GM21447 (cell line): ENCODE results near the gene GLI3.

ENCODE experiments used
- ATAC-seq: cut with Tn5 transposase; IDR thresholded peaks from one replicate; pipeline ENCODE4 v1.9.1; 2021; ENCODE audit not compliant: unreplicated experiment

The GLI3 gene

DNA sequence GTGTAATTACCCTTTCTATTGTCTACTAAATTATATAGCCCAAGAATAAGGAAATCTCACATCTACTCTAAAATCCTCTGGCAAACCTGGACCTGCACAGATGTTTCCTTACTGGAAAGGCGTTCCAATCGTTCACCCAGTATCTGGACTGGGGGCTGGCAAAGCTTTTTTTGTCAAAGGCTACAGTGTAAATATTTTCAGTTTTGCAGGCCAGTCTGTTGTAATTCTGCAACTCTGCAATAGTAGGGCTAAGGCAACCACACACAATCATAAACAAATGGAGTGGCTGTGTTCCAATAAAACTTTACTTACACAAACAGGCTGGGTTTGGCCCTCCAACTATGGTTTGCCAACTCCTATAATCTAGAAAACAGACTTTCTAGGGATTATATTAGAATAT lies 56.2 kb downstream of the GLI3 start:
- no peak for ATAC-seq

DNA sequence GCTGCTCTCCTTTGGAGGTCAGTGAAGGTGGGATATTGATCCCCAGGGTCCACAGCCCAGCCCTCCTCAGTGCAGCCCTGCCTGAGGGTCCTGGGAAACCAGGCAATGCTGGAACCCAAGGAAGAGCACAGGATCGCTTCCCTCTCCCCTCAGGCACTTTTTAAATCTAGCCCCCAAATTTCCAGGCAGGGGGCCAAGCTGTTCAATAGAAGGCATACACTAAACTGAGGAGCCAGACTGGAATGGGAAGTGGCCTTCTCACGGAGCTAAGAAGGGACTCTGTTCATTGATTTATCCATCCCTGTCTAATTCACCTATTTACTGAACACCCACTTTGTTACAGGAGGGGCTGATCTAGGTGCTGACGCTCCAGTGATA lies 60.3 kb downstream of the GLI3 start:
- no peak for ATAC-seq

DNA sequence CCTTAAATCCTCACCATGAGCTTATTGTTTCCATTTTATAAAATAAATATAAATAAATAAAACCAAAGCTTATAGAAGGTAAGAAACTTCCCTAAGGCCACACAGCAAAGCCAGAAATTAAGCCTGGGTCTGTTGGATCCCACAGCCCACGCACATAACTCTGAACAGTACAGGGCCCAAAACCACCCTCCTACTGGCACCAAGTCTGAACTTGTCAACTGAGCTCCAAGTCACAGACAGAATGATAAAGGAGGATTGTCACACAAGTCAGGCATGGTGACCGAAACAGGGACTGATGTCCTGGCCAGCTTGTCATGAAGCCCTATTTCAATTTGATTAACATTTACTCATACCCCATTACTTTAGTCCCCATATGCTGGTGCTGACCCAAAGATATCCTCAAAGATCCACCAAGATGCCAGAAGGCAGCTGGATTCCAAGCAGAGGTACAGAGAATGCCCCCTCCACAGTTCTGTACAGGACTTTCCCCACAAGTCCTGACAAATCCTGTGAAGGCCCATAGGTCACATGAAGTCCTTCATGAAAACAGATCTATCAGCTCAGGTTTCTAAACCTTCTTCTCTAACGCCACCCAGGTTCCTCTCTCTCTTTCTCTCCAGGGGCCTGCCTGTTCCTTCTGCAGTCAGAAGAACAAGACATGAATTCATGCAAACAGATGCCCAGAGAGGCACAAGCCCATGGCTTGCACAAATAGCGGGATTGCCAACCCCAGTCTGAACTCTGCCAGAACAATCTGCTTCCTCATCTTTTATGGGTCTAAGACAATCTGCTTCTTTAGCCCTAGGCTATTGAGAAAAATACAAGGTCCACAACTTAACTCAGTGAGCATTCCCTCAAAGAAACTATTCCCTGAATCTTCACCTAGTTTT lies 60.9 kb downstream of the GLI3 start:
- no peak for ATAC-seq

DNA sequence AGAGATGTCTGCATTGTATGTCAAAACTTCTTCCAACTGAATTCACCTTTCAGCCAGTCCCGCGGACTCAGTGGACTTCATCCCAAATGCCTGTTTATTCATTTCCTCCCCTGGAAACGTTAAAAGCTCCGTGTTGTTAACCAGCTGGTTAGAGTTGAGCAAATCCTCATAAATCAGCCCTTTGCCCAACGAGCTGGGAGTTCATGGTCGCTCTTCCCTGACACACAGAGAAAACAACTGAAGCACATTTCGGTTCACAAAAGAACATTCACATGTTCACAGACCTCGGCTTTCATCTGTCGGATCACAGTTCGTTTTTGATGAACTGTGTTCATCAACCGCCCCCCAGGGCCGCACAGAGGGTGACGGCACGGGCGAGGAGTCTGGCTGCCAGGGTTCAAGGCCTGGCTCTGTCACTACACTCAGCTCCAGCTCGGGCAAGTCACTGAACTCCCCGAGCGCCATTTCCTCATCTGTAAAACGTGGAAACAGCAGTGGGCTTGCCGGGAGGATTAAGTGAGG lies 62.6 kb downstream of the GLI3 start:
- no peak for ATAC-seq

DNA sequence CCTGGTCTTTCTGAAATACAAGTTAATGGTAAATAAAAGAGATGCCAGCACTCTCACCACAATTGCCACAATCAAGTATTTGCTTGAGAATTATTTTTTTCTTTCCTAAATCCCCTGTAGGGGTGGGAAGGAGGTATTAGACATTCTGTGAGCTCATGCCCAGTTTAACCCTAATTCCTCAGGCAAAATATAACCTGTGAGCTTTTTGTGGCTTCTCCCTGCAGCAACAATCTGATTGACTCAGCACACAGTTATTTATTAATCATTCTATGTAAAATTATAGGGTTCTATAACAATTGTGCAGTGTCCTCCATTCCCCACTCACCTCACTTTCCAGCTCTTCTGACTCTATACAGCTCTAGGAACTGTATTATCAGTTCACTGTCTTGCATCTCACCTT lies 66.3 kb downstream of the GLI3 start:
- ATAC-seq = no peak

DNA sequence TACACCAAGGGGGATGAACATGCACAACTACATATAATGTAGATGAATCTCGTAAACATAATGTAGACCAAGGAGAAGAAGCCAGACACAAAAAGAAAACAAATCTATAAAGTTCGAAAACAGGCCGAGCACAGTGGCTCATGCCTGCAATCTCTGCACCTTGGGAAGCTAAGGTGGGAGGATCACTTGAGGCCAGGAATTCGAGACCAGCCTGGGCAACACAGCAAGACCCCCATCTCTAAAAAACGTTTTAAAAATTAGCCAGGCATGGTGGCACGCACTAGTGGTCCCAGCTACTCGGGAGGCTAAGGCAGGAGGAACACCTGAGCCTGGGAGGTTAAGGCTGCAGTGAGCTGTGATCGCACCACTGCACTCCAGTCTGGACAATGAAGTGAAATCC lies 68.5 kb downstream of the GLI3 start:
- no peak for ATAC-seq

DNA sequence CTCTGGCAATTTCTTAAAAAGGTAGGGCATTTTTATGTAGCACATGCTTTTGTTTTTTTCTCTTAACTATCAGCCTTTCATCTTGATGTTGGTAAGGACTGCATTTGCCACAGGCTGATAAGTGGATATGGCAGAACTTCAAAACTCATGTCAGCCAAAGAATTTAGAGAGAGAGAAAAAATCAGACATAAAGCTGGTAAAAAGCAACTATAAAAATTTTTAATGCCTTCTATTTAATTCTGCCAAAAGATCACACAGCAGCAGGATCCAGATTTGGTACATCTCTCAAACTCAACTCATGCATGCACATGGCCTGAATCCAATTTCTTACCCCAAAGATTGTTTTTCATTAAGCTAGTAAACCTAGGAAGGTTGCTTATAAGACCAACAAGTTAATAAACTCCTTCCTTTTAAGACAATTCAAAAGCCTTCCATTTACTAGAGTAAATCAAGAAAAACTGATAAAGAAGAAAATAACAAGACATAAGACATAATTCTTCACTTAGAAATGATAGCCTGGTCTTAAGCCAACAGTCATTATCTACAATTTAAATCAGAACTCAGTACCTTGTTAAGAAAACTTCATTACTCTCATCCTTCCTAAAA lies 69.3 kb downstream of the GLI3 start:
- no peak for ATAC-seq

DNA sequence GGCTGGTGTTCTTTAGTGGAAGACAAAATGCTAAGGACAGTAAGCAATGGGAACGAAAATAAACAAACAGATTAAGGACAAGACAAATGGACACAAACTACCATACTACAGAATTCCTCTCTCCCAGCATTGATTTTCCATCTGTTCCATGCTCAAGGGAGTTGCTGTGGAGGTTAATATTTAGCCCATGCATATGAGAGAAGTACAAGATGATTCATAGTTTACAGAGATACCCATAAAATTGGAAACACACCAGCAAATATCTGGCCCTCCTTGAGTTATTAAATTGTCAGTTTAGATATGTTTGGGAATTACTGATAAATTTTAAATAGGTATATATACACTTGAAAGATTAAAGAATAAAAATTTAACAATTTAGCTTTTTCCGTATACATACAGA lies 69.8 kb downstream of the GLI3 start:
- no peak for ATAC-seq

DNA sequence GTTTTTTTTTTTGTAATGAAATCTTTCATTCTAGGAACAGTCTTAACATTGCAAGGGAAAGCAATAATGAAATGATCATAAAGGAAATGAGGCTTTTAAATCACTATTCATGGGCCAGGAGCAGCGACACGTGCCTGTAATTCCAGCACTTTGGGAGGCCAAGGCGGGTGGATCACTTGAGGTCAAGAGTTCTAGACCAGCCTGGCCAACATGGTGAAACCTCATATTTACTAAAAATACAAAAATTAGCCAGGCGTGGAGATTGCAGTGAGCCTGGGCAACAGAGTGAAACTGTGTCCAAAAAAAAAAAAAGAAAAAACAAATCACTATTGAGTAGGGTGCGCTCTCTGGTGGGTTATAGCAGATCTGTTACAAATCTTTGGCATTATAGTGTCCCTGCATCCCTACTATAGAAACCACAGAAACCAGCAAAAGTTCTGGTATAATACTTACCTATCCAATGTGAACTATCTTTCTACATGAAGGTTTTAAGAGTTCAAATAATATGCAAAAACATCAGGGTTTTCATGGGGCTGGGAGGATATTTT lies 72.1 kb downstream of the GLI3 start:
- no peak for ATAC-seq

DNA sequence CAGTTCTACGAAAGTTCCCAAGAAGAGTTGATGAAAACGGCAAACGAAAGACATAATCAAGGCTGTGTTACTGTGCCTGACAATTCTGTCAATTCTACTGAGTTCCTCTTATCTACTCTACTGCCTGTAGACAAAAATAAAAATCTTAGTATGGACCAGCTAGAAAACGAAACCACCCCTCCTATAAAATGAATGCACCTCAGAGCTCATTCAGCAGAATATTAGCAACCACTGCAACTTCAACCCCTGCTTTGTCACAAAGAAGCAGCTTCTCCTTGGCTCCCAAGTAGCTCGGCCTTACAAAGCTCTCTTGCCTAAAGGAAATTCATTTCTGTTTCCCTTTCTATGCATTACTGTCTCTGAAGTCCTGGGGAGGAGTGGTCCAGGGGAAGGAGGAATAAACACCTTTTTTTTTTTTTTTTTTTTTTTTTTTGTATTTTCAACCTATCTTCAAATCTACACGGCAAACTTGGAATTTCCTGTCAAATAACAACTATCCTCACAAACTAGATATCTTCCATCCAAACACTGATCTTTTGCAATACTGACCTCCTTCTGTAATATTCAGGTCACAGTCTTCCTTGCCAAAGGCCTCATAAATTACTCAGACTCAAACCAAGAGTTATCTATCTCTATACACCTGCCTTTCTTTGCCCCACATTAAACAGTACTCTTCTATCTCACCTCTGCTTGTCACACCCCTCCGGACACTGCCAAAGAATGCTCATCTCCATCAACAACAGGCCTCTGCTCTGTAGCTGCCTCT lies 74.3 kb downstream of the GLI3 start:
- ATAC-seq = no peak

DNA sequence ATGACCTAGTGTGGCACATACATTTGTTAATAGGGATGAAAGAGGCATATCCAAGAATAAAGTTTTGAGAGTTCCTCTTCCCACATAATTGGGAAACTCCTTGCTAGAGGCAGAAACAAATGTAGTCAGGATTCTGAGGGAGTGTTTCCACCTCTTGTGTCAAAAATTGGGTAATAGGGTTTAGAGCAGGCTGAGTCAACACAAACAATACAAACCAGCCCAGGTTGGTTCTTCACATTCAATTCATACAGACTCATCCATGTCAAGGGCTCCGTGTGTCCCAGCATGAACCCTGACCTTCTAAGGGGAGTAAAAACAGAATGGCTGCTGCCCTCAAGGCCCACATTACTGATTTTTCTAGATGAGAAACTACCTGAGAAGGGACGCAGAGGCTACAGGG lies 75.3 kb downstream of the GLI3 start:
- ATAC-seq = no peak

DNA sequence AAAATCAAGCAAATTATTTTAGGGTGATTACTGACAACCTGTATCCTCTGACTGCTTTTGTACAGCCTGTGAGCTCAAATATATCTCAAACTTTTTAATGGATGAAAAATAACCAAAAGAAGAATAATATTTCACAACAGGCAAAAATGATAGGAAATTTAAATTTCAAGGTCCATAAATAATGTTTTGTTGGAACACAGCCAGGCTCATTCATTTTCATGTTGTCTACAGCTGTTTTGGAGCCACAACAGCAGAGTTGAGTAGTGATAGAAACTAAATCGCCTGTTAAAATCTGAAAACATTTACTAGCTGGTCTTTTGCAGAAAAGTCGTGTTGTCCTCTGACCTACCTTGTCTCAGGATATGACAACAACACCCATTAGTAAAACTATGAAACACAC lies 75.9 kb downstream of the GLI3 start:
- no peak for ATAC-seq

DNA sequence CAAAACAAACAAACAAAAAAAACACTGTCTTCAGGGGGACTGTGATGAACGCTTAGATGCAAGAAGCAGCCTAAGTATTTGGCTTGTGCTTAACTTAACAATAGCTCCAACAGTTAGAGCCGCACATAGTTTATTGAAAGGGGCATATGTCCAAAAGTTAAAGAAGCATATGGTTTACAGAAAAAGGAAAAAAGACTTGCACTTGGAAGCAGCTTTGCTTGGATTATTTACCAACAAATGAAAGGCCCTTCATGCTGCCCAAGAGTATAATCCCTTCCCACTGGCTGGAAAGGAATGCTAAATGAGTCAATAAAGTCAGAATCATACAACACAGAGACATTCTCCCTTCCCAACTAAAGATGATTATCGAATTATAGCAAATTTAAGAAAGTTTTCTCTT lies 77.9 kb downstream of the GLI3 start:
- no peak for ATAC-seq

DNA sequence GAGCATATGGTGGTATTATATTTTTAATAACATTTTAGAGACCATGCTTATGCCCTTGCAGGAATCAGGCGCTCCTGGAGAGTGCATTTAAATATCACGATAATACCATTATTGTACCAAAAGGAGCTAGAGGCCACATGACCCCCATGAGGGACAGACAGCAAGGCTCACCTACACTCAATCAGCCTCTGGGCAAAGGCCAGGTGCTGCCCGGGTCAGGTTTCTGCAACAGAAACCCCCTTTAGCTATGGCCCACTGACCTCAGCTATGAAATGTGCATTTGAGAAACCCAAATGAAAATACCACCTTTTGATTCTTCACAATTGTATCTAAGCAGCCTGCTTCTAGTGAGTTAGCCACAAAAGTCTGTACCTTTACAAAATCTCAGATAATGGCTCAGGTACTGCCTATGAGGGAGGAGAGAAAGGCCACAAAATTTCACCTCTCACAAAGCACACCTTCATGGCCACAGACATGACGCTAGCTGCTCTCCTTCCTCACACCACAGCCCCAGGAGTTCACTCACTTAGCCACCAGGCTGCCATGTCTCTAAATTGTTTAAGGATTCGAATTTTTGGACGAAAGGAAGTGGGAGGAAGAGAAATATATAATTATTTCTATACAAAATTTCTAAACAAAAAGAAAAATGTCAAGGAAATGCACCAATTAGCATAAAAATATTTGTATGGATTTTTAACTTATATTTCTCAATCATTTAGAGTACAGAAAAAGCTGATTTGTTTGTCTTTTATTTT lies 79.9 kb downstream of the GLI3 start:
- ATAC-seq = no peak

DNA sequence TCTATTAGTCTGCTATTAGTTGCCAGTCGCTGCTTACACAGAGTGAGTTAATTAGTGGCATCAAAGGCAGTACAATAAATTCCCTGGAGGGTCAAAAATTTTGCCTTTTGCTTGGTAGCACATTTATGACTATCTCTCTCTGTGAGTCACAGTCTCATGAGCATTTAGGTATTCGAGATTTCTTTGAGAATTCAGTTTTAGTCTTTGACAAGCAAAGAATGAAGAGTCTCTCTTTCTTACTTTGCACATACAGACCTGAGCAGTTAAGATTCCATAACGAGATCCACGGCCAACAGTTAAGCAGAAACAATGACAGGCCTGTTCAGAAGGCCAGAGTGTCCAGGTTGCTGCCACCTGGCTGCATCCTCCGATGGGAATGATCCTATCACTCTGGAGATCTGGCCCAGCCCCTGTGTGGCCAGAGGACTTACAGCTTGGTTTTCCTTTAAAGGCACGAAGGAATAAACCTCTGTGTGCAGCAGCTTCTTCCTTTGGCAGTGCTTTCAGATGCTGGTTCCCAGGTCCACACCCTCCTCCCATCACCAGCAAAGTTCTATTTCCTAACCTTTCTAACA lies 80.6 kb downstream of the GLI3 start:
- no peak for ATAC-seq

DNA sequence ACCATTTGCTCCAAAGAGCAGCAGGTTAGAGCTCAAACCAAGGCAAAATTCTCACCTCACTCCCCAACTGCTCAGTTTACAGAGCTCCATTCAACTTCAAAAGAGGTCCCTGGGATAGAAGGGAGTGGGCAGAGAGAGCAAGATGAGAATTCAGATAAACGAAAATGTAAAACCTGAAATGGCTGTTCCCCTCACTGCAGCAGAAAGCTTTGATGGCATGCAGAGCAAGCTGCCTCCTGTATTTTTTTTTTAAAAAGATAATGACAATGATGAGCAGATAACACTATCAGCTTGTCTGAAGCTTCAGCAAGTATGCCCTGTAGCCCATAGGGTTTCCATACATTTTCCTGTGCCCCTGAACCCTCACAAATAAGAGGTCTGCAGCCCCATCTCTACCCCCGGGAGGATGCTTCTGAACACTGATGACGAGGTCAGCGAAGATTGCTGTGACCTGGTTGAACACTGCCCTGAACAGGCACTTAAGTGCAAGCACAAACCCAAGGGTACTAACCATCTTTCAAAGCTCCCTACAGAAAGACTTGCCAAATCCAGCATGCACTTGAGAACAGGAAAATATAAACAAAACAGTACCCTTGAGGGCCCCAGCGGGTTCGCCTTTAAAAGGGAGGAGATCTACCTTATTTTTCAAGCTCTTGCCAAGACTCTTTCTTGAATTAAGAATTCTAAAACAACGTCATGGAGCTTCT lies 81.3 kb downstream of the GLI3 start:
- ATAC-seq = no peak

DNA sequence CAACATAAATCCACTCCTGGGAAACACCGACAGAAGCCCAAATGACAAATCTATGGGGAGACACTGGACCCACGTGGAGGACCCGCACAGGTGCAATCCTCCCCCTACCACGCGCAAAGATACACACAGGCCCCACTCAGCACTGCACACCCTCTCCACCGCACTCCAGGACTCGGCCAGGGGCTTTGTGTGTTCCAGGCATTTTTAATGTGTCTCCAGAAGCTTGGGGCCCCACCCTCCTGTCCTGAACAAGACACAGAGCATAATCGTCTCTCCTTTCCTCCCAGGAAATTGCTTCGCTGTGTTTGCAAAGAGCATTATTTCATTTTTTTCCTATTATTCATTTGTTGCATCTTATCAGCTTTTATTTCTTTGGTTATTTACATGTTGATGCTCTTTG lies 82.8 kb downstream of the GLI3 start:
- no peak for ATAC-seq

DNA sequence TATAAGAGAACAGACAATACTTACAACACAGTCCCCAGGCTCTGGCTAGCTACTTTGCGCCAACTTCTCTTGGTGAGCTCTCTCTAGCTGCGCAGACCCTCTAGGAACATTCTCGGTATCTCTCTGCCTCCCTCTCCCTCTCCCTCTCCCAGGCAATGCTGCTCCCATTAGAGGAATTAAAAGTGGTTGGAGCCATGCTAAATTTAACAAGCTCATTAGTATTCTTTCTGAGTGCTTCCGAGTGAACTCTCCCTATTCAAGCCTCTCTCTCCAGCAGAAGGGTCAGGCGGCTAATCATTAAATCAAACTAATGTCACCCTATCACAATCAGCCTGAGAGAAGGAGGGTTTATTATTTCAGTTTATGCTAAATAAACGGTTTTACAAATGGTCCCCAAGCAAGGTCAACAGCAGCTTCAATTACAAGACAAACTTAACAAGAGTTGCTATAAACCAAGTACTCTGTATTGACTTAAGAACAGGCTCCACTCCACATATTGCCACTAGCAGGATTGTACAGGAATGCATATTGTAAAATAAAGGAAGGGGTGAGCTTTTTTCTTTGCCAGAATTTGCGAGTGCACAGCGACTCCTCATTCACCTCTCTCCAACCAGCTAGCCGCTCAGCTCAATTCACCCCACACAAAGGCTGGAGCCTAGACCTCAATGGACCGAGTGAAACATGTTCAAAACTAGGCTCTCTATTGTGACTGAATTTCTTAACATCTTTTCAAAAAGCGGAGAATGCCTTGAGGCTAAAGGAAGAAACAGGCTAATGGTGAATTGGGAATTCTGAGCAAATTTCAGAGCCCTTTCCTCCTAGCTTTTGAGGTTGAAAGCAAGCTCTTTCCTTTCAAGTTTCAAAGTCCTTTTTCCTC lies 84.4 kb downstream of the GLI3 start:
- no peak for ATAC-seq

DNA sequence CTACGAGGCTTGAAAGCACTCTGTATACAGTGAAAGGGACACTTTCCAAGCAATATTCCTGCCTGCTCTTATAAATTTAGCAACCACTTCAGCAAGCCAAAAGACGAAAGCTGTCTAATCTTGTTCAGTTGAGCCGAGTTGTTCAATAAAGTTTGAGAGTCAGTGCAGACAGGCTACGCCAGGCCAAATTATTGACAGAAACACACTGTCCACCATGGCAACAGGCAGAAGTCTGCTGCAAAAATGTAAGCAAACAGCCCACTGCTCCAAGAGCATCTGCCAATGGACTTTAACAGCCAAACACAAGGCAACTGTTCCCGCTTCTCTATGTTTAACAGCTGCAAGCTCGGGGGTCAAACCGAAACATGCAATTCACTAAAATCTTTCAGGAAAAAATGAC lies 85.7 kb downstream of the GLI3 start:
- no peak for ATAC-seq
